GM12878 (cell line): ENCODE results near the gene TNFSF12. TPM values are rescaled to one million over a fixed set of nuclear protein-coding genes. Genes with fewer than 3 reads are reported as not detected.

ENCODE experiments used
- CEBPB ChIP-seq, 2 experiments: fragments of 150-350 bp in 1 of 2; IDR thresholded peaks; 2 replicates each; pipeline ENCODE4 v1.6.1; 2012 to 2014; ENCODE audit warnings: low read depth in 2 of 2, low read length in 2 of 2, borderline replicate concordance in 1 of 2, inconsistent platforms in 1 of 2
- CHD4 ChIP-seq: fragments of 200-600 bp; sonication (generic); IDR thresholded peaks from 2 replicates; pipeline ENCODE4 v1.6.1; 2016; ENCODE audit warnings: mild to moderate bottlenecking
- CTCF ChIP-seq, 3 experiments: IDR thresholded peaks in 2 of 3; conservative IDR thresholded peaks in 1 of 3; 2 replicates each; pipeline ENCODE4 v1.5.1; 2011; ENCODE audit warnings: low read depth in 3 of 3, low read length in 3 of 3, mild to moderate bottlenecking in 3 of 3, control low read depth in 2 of 3, moderate library complexity in 2 of 3, inconsistent platforms in 1 of 3, mixed read lengths in 1 of 3; ENCODE audit not compliant: control insufficient read depth in 2 of 3, insufficient read depth in 1 of 3; ENCODE audit errors: extremely low read depth in 1 of 3
- GABPA ChIP-seq: IDR thresholded peaks from 2 replicates; pipeline ENCODE4 v1.6.1; 2014; ENCODE audit warnings: antibody characterized with exemption, low read depth, mild to moderate bottlenecking, inconsistent platforms
- MEF2B ChIP-seq: fragments of 450-650 bp; IDR thresholded peaks from 2 replicates; pipeline ENCODE4 v1.6.1; 2018; ENCODE audit warnings: mild to moderate bottlenecking, moderate library complexity; ENCODE audit not compliant: partially characterized antibody, poor library complexity, severe bottlenecking
- MLLT1 ChIP-seq: fragments of 450-650 bp; IDR thresholded peaks from 2 replicates; pipeline ENCODE4 v1.6.1; 2016; ENCODE audit warnings: mild to moderate bottlenecking
- MXI1 ChIP-seq: fragments of 150-350 bp; IDR thresholded peaks from 2 replicates; pipeline ENCODE4 v1.6.1; 2011; ENCODE audit warnings: low read depth, mild to moderate bottlenecking, inconsistent platforms, low read length, improper control_type of control experiment
- NFYB ChIP-seq: IDR thresholded peaks from 2 replicates; pipeline ENCODE4 v1.6.1; 2011; ENCODE audit warnings: low read depth, mild to moderate bottlenecking, low read length, improper control_type of control experiment, moderate library complexity; ENCODE audit not compliant: insufficient read depth
- NR2C1 ChIP-seq: fragments of 450-650 bp; IDR thresholded peaks from 2 replicates; pipeline ENCODE4 v1.6.1; 2017; ENCODE audit warnings: antibody characterized with exemption, mild to moderate bottlenecking, moderate library complexity
- NRF1 ChIP-seq: conservative IDR thresholded peaks from 2 replicates; pipeline ENCODE4 v1.6.1; 2011; ENCODE audit warnings: mild to moderate bottlenecking, low read depth, low read length, improper control_type of control experiment
- PBX3 ChIP-seq: IDR thresholded peaks from 2 replicates; pipeline ENCODE4 v1.6.1; 2011; ENCODE audit warnings: mild to moderate bottlenecking, low read depth, low read length, moderate library complexity; ENCODE audit not compliant: insufficient replicate concordance
- PKNOX1 ChIP-seq: fragments of 450-650 bp; IDR thresholded peaks from 2 replicates; pipeline ENCODE4 v1.6.1; 2016; ENCODE audit warnings: mild to moderate bottlenecking
- POLR2AphosphoS5 ChIP-seq: IDR thresholded peaks from 2 replicates; pipeline ENCODE4 v1.6.1; 2011; ENCODE audit warnings: mild to moderate bottlenecking, low read length, inconsistent platforms
- RB1 ChIP-seq: fragments of 450-650 bp; formaldehyde crosslinking; IDR thresholded peaks from 2 replicates; pipeline ENCODE4 v1.6.1; 2017; ENCODE audit warnings: mild to moderate bottlenecking, borderline replicate concordance
- SIN3A ChIP-seq: IDR thresholded peaks from 2 replicates; pipeline ENCODE4 v1.6.1; 2012; ENCODE audit warnings: low read depth, low read length, improper control_type of control experiment
- SRF ChIP-seq, 2 experiments: IDR thresholded peaks; 2 replicates each; pipeline ENCODE4 v1.6.1; 2011; ENCODE audit warnings: low read depth in 2 of 2, low read length in 2 of 2, mild to moderate bottlenecking in 1 of 2, moderate library complexity in 1 of 2
- SUZ12 ChIP-seq: fragments of 200-600 bp; sonication (generic); IDR thresholded peaks from one replicate; pipeline ENCODE4 v1.6.1; 2018; ENCODE audit warnings: antibody characterized with exemption, mild to moderate bottlenecking; ENCODE audit not compliant: unreplicated experiment
- TAF1 ChIP-seq: IDR thresholded peaks from 2 replicates; pipeline ENCODE4 v1.6.1; 2011; ENCODE audit warnings: mild to moderate bottlenecking, low read depth, low read length, borderline replicate concordance
- YY1 ChIP-seq: IDR thresholded peaks from 2 replicates; pipeline ENCODE4 v1.6.1; 2011; ENCODE audit warnings: low read depth, mild to moderate bottlenecking, low read length
- ZNF217 ChIP-seq: fragments of 450-650 bp; IDR thresholded peaks from 2 replicates; pipeline ENCODE4 v1.6.1; 2017; ENCODE audit warnings: antibody characterized with exemption, mild to moderate bottlenecking
- ZNF24 ChIP-seq: fragments of 450-650 bp; IDR thresholded peaks from 2 replicates; pipeline ENCODE4 v1.6.1; 2017; ENCODE audit warnings: antibody characterized with exemption, mild to moderate bottlenecking
- ZNF622 ChIP-seq: fragments of 450-650 bp; IDR thresholded peaks from 2 replicates; pipeline ENCODE4 v1.6.1; 2017; ENCODE audit warnings: mild to moderate bottlenecking, inconsistent platforms
- polyA plus RNA-seq, 11 experiments: library from polyadenylated mRNA; depleted of rRNA in 4 of 11; unstranded in 6 of 11; stranded (reverse) in 5 of 11; fragments of >200 nt; fragmentation: Nextera tagmentation in 4 of 11; fragmentation: Illumina TruSeq in 1 of 11; extraction: Ambion mirVana in 4 of 11; extraction: Trizol in 1 of 11; gene quantifications; 1 replicate in 1 of 11; 2 replicates in 10 of 11; pipeline versions ENCODE4 v1.2.1 to v1.2.3, GENCODE V29; 2011 to 2016; ENCODE audit warnings: inconsistent platforms in 2 of 11, missing spikeins in 2 of 11, low read depth in 1 of 11
- total RNA-seq, 4 experiments: library from RNA; depleted of rRNA in 3 of 4; stranded (reverse); fragments of >200 nt in 3 of 4; fragmentation: Illumina TruSeq in 1 of 4; extraction: Trizol in 1 of 4; gene quantifications; 2 replicates each; pipeline versions ENCODE4 v1.2.1 to v1.2.3, GENCODE V29; 2013 to 2021

TNFSF12 gene
- total and polyA plus RNA-seq, 10 of the 15 experiments (the other 5 are each of a cell fraction or from before 2014, with no cell fraction given) = 0.32 to 7.0 (median 2.6) TPM

- TF ChIP-seq SRF (IDR thresholded peaks at IDR 0.05; ENCODE audit: low read depth in 2 of 2, low read length in 2 of 2) (no peak), SUZ12 (no peak), PKNOX1 (0 out of 2 replicates have a peak, but pooled peaks have one; percentile 6), MXI1 (peak; percentile 99), NR2C1 (no peak), NFYB (no peak), TAF1 (peak; percentile 82; the same call in 1 of the 2 replicates), PBX3 (peak; percentile 56), SIN3A (peak; percentile 72; the same call in 1 of the 2 replicates), CHD4 (no peak), GABPA (0 out of 2 replicates have a peak, but pooled peaks have one; percentile 36), ZNF24 (peak; percentile 70; the same call in 1 of the 2 replicates), NRF1 (no peak), RB1 (no peak), MEF2B (no peak), MLLT1 (peak; percentile 59; the same call in 1 of the 2 replicates), CTCF (IDR thresholded peaks at IDR 0.05 in 2 of 3, conservative IDR thresholded peaks at IDR 0.05 in 1 of 3; ENCODE audit: control insufficient read depth in 2 of 3, extremely low read depth in 1 of 3, insufficient read depth in 1 of 3, low read depth in 3 of 3, low read length in 3 of 3) (no peak), YY1 (peak; percentile 59), POLR2AphosphoS5 (peak; percentile 73; the same call in 1 of the 2 replicates), ZNF217 (no peak), CEBPB (IDR thresholded peaks at IDR 0.05; ENCODE audit: borderline replicate concordance in 1 of 2, low read depth in 2 of 2, low read length in 2 of 2) (peak in 1 of 2 experiments; percentile 97; a peak in 2 of 4 replicates), ZNF622 (no peak)
Observed at GRCh38 chr17:7573324-7574080, 24.6 kb downstream of the TNFSF12 start (continued).
